Panc1 (cell line): Measurements from ENCODE around the gene COL4A4. TPM values are rescaled to one million over a fixed set of nuclear protein-coding genes. Genes with fewer than 3 reads are reported as not detected.

Experiments
- ATAC-seq: fragments of 200-7000 bp; cut with Tn5 transposase; 2 replicates; pipeline ENCODE4 v1.9.1; 2020; ENCODE audit warnings: mild to moderate bottlenecking, moderate library complexity
- BruUV-seq: library from RNA; stranded (reverse); fragments of 400-500 nt; replicated peaks from 2 replicates; lab custom pipeline; 2021; lab: Mats Ljungman, UMichigan
- CTCF ChIA-PET: fragments of 300-600 bp; sonication (Branson Sonifier 250); formaldehyde crosslinking; loops from one replicate; lab custom pipeline; 2022; ENCODE audit warnings: antibody characterized with exemption; lab: Charles Lee
- POLR2A ChIA-PET: fragments of 300-600 bp; sonication (Branson Sonifier 250); formaldehyde crosslinking; loops from one replicate; lab custom pipeline; 2022; ENCODE audit warnings: antibody characterized with exemption; lab: Charles Lee
- DNase-seq: peaks from one replicate; pipeline ENCODE4 v3.0.0-alpha.2; 2010; ENCODE audit warnings: low read depth, low spot score
- H3K27ac ChIP-seq: 2 replicates; pipeline ENCODE4 v1.5.1; 2011; ENCODE audit warnings: mild to moderate bottlenecking, low read length, inconsistent platforms
- H3K27me3 ChIP-seq: fragments of 200-500 bp; sonication (Bioruptor generic); 2 replicates; pipeline ENCODE4 v1.6.0; 2014; ENCODE audit warnings: low read length, inconsistent platforms; ENCODE audit not compliant: control insufficient read depth, insufficient read depth
- H3K36me3 ChIP-seq: fragments of 200-500 bp; sonication (Bioruptor generic); 2 replicates; pipeline ENCODE4 v1.5.1; 2014; ENCODE audit warnings: inconsistent platforms, mild to moderate bottlenecking, low read length, moderate library complexity; ENCODE audit not compliant: control insufficient read depth, insufficient read depth
- H3K4me1 ChIP-seq: 2 replicates; pipeline ENCODE4 v1.5.1; 2011; ENCODE audit warnings: inconsistent platforms, mild to moderate bottlenecking, low read length, moderate library complexity; ENCODE audit not compliant: control insufficient read depth, insufficient read depth
- H3K4me3 ChIP-seq, 2 experiments: 2 replicates each; pipeline ENCODE4 v1.5.1; 2011 to 2012; ENCODE audit warnings: low read depth in 2 of 2, low read length in 2 of 2, mild to moderate bottlenecking in 2 of 2, inconsistent platforms in 1 of 2, moderate library complexity in 1 of 2
- H3K9me3 ChIP-seq: fragments of 200-500 bp; sonication (Bioruptor generic); 2 replicates; pipeline ENCODE4 v1.5.1; 2014; ENCODE audit warnings: low read depth, mild to moderate bottlenecking, inconsistent platforms, low read length, moderate library complexity; ENCODE audit not compliant: control insufficient read depth, insufficient read depth
- CTCF ChIP-seq: fragments of 450-650 bp; IDR thresholded peaks from 2 replicates; pipeline ENCODE4 v1.5.1; 2017; ENCODE audit warnings: mild to moderate bottlenecking
- POLR2AphosphoS5 ChIP-seq: IDR thresholded peaks from 2 replicates; pipeline ENCODE4 v1.6.1; 2012; ENCODE audit warnings: mild to moderate bottlenecking, low read depth, low read length, moderate library complexity
- REST ChIP-seq, 2 experiments: IDR thresholded peaks; 2 replicates each; pipeline ENCODE4 v1.6.1; 2011 to 2012; ENCODE audit warnings: low read depth in 2 of 2, control low read depth in 1 of 2, low read length in 1 of 2, mild to moderate bottlenecking in 1 of 2, moderate library complexity in 1 of 2; ENCODE audit not compliant: insufficient read depth in 1 of 2
- SIN3A ChIP-seq: IDR thresholded peaks from 2 replicates; pipeline ENCODE4 v1.6.1; 2012; ENCODE audit warnings: low read depth, mild to moderate bottlenecking, low read length, moderate library complexity, borderline replicate concordance; ENCODE audit not compliant: insufficient read depth
- TCF7L2 ChIP-seq: IDR thresholded peaks from 2 replicates; pipeline ENCODE4 v1.6.1; 2011; ENCODE audit warnings: mild to moderate bottlenecking, low read depth, low read length, inconsistent platforms
- in situ Hi-C: cut with HindIII; loops from 2 replicates; pipeline ENCODE4 v1.10.0; 2016; ENCODE audit warnings: low sequenced_read_pairs, low pct_unique_long_range_greater_than_20kb
- intact Hi-C: fragments of 100-400 bp; cut with micrococcal nuclease; formaldehyde crosslinking; loops from one replicate; pipeline ENCODE4 v1.10.0; 2022; ENCODE audit not compliant: unreplicated experiment
- total RNA-seq: library from RNA; stranded (reverse); gene quantifications from one replicate; pipeline ENCODE4 v1.2.1, GENCODE V29; 2021; ENCODE audit not compliant: unreplicated experiment

Gene COL4A4
- total RNA-seq, 1 experiment from 2014 or later, result 0.13 TPM

- in situ Hi-C loops (no loop called here), intact Hi-C loops (no loop called here)
- TF ChIP-seq TCF7L2 (no peak), POLR2AphosphoS5 (no peak), REST (IDR thresholded peaks at IDR 0.05; ENCODE audit: insufficient read depth in 1 of 2, low read depth in 2 of 2, low read length in 1 of 2) (no peak), SIN3A (no peak), CTCF (no peak)
- Histone ChIP-seq H3K36me3 (no peaks in the 10 kb centered on the region), H3K27ac (no peak overlapping the region), H3K4me1 (no peaks in the 10 kb centered on the region), H3K9me3 (no peaks in the 10 kb centered on the region), H3K4me3 (no peak overlapping the region), H3K27me3 (no peaks in the 10 kb centered on the region)
- no TSS peak for BruUV-seq
- no peak for ATAC-seq
- POLR2A ChIA-PET, result no interaction called here
- DNase-seq, result no peak
- CTCF ChIA-PET, result interaction anchor here (0.7 kb wide), 1 partner anchor 1589 kb away, joined by 3 read pairs; no protein-coding TSS in a partner anchor
These were observed 163.9 kb downstream of the COL4A4 start for GRCh38 chr2:227000123-227000522.

- ATAC-seq, result no peak
- intact Hi-C loops, result no loop called here
- DNase-seq, result no peak
- TF ChIP-seq SIN3A (no peak), POLR2AphosphoS5 (no peak), REST (IDR thresholded peaks at IDR 0.05; ENCODE audit: insufficient read depth in 1 of 2, low read depth in 2 of 2, low read length in 1 of 2) (no peak), TCF7L2 (no peak), CTCF (no peak)
- no peak overlapping the region for H3K27ac ChIP-seq
- no peaks in the 10 kb centered on the region for H3K9me3 ChIP-seq
- no TSS peak for BruUV-seq
- POLR2A ChIA-PET, result interaction anchor here (0.6 kb wide), 1 partner anchor 127 kb away, joined by 3 read pairs; no protein-coding TSS in a partner anchor
- no peaks in the 10 kb centered on the region for H3K36me3 ChIP-seq
- H3K4me1 ChIP-seq, result no peaks in the 10 kb centered on the region
- CTCF ChIA-PET, result interaction anchor here (0.7 kb wide), 1 partner anchor 1589 kb away, joined by 3 read pairs; no protein-coding TSS in a partner anchor
- H3K27me3 ChIP-seq, result no peaks in the 10 kb centered on the region
- H3K4me3 ChIP-seq, result no peak overlapping the region
- in situ Hi-C loops, result no loop called here
These were observed 164.3 kb downstream of the COL4A4 start for GRCh38 chr2:226999661-227000060.
